Measurements from ENCODE around the gene CBARP.

DNA sequence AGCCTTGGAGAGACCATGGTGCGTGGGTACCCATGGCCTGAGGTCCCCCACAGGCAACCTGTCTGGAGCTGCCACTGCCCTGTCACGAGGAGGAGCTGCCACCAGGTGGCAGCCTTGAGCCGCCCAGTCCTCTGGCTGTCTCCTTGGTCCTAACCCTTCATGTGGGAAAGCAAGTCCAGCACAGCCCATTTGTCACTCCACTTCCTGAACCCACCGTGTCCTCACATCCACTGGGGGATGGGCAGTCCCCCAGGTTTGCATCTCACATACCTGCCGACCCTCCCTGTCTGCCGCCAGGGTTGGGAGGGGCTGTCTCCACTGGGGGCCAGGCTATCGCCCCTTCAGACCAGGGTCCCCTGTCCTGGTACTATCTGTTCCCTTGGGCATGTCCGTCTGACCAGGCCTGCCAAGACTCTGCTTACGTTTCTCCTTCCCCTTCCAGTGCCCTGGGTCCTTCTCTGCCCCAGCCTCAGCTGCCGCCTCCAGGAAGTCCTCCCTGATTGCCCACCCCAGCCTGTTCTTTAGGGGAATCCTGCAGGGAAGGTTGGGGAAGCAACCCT, 42.1 kb upstream of the CBARP start:
- no peak for TF ChIP-seq POLR2A (IDR thresholded peaks at IDR 0.05; ENCODE audit: borderline replicate concordance, extremely low read depth, insufficient read depth, insufficient read length)
- TF ChIP-seq POLR2AphosphoS5 (IDR thresholded peaks at IDR 0.05; ENCODE audit: low read depth, low read length): 0 out of 2 replicates have a peak, but pooled peaks have one; percentile 26
- no peak for TF ChIP-seq JUND (IDR thresholded peaks at IDR 0.05)
- TF ChIP-seq, protein P1, sequence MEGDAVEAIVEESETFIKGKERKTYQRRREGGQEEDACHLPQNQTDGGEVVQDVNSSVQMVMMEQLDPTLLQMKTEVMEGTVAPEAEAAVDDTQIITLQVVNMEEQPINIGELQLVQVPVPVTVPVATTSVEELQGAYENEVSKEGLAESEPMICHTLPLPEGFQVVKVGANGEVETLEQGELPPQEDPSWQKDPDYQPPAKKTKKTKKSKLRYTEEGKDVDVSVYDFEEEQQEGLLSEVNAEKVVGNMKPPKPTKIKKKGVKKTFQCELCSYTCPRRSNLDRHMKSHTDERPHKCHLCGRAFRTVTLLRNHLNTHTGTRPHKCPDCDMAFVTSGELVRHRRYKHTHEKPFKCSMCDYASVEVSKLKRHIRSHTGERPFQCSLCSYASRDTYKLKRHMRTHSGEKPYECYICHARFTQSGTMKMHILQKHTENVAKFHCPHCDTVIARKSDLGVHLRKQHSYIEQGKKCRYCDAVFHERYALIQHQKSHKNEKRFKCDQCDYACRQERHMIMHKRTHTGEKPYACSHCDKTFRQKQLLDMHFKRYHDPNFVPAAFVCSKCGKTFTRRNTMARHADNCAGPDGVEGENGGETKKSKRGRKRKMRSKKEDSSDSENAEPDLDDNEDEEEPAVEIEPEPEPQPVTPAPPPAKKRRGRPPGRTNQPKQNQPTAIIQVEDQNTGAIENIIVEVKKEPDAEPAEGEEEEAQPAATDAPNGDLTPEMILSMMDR (IDR thresholded peaks at IDR 0.05 in 2 of 3, conservative IDR thresholded peaks at IDR 0.05 in 1 of 3; ENCODE audit: borderline replicate concordance in 1 of 3, insufficient read depth in 1 of 3, low read depth in 2 of 3, low read length in 2 of 3): peak in 2 of 3 experiments; percentile 97 to 98; a peak in 5 of 6 replicates
- peak; percentile 91 for TF ChIP-seq RAD21 (IDR thresholded peaks at IDR 0.05; ENCODE audit: low read depth)
- no peak for TF ChIP-seq YY1 (IDR thresholded peaks at IDR 0.05; ENCODE audit: extremely low read depth, insufficient replicate concordance, low read depth, low read length)
- TF ChIP-seq, protein P2, sequence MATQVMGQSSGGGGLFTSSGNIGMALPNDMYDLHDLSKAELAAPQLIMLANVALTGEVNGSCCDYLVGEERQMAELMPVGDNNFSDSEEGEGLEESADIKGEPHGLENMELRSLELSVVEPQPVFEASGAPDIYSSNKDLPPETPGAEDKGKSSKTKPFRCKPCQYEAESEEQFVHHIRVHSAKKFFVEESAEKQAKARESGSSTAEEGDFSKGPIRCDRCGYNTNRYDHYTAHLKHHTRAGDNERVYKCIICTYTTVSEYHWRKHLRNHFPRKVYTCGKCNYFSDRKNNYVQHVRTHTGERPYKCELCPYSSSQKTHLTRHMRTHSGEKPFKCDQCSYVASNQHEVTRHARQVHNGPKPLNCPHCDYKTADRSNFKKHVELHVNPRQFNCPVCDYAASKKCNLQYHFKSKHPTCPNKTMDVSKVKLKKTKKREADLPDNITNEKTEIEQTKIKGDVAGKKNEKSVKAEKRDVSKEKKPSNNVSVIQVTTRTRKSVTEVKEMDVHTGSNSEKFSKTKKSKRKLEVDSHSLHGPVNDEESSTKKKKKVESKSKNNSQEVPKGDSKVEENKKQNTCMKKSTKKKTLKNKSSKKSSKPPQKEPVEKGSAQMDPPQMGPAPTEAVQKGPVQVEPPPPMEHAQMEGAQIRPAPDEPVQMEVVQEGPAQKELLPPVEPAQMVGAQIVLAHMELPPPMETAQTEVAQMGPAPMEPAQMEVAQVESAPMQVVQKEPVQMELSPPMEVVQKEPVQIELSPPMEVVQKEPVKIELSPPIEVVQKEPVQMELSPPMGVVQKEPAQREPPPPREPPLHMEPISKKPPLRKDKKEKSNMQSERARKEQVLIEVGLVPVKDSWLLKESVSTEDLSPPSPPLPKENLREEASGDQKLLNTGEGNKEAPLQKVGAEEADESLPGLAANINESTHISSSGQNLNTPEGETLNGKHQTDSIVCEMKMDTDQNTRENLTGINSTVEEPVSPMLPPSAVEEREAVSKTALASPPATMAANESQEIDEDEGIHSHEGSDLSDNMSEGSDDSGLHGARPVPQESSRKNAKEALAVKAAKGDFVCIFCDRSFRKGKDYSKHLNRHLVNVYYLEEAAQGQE (IDR thresholded peaks at IDR 0.05; ENCODE audit: low read depth): no peak
- TF ChIP-seq SRF (IDR thresholded peaks at IDR 0.05; ENCODE audit: low read depth): no peak
